GM19452 (cell line): ENCODE measurements around the gene ZNF778.

ENCODE experiments used
- ATAC-seq: cut with Tn5 transposase; IDR thresholded peaks from one replicate; pipeline ENCODE4 v1.9.1; 2021; ENCODE audit not compliant: unreplicated experiment

Gene ZNF778

DNA sequence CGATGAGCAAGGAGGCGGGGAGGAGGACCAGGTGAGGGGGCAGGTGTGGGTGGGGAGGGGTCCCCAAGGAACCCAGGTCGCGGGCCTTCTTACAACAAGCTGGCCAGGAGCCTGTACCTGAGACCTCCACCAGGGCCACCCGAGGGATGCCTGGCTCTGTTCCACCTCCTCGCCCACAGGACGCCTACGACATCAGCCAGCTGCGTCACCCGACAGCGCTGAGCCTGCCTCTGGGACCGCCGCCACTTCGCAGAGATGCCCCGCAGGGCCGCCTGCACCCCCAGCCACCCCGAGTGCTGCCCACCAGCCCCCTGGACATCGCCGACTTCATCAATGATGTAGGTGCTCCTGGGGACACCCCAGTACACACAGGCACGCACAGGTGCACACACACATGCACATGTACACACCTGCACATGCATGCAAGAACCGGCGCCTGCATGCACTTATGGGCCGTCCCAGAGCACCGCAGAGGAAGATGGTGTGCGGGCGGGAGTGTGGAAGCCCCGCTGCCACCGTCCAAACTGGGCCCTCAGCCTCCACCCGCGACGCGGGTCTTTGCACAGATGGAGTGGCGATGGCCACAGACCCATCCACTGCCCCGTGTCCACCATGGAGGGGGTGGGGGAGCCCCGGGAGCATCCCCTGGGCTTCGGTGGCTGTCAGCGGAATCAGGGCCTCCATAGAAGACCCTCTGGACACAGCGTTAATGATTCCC, 23.8 kb upstream of the ZNF778 start:
- ATAC-seq = no peak

DNA sequence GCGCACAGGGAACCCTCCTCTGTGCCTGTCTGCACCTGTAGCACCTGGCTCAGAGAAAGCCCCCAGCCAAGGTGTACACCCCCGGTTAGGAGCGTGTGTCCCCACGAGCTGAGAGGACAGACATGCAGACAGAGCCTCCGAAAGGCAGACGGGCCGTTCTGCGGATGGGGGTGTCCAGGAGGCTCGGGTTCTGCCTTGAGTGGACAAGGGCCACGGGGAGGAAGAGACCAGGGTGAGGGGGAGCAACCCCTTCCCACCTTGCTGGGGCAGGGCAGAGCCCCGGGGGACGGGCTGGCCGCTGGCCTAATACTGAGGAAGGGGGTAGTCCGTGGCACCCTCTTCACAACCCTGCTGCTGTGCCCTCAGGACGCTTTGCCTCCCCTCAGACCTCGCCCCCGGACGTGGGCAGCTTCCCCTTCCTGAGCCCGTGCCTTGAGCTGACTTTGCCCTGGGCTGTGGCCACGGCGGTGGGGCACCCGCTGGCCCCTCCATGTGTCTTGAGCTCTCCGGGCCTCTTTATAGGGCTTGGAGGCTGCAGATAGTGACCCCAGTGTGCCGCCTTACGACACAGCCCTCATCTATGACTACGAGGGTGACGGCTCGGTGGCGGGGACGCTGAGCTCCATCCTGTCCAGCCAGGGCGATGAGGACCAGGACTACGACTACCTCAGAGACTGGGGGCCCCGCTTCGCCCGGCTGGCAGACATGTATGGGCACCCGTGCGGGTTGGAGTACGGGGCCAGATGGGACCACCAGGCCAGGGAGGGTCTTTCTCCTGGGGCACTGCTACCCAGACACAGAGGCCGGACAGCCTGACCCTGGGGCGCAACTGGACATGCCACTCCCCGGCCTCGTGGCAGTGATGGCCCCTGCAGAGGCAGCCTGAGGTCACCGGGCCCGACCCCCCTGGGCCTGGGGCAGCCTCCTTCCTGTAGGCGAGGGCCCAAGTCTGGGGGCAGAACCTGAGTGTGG, 22.9 kb upstream of the ZNF778 start:
- ATAC-seq = no peak

DNA sequence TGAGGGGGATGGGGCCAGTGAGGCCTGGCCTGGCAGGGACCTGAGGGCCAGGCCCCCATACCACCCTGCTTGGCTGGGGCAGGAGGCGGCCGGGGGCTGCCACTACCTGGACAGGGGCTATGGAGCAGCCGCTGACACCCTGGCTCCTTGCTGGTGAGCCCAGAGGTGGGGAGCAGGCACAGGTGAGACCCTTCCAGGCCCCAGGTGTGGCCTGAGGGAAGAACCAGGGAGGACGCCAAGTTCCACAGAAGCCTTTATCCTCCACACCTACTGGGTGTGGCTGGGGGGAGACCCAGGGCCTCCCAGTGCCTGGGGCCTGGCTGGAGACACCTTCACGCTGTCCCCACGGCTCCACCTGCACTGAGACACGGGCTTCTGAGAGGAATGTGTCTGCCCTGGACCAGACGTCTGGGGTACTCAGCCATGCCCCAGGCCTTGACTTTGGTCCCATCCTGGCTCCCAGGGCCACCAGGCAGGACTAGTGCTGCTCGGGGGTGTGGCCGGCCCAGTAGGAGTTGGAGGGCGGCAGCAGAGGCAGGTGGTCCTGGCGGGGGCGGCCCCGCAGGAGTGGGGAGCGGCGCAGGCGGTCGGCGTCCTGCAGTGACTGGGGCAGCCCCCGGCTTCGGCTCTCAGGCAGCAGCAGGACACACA, 21.9 kb upstream of the ZNF778 start:
- no peak for ATAC-seq

DNA sequence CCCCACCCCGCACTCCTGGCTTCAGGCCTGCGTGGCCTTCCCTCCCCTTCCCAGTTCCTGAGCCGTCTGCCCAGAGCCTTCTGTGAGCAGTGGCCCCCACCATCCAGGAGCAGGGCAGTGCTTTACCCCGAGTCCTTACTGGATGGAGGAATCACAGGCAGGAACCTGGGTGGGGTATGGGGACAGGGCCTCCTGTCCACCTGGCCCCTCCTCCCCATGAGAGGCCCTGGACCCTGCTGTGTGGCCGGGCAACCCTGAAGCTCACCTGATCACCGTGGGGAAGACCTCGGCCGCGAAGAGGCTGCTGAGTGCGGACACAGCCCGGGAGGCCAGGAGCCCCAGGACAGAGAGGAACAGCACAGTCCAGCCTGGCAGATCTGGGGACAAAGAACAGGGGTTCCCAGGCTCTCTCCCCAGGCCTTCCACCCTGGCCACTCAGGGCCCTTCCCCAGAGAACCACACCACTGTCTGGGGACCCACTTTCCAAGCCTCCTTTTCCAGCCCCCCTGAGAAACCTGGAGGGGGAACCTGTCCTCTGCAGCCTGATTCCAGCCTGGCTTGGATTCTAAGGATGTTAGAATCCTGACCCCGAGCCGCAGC, 20.4 kb upstream of the ZNF778 start:
- no peak for ATAC-seq

DNA sequence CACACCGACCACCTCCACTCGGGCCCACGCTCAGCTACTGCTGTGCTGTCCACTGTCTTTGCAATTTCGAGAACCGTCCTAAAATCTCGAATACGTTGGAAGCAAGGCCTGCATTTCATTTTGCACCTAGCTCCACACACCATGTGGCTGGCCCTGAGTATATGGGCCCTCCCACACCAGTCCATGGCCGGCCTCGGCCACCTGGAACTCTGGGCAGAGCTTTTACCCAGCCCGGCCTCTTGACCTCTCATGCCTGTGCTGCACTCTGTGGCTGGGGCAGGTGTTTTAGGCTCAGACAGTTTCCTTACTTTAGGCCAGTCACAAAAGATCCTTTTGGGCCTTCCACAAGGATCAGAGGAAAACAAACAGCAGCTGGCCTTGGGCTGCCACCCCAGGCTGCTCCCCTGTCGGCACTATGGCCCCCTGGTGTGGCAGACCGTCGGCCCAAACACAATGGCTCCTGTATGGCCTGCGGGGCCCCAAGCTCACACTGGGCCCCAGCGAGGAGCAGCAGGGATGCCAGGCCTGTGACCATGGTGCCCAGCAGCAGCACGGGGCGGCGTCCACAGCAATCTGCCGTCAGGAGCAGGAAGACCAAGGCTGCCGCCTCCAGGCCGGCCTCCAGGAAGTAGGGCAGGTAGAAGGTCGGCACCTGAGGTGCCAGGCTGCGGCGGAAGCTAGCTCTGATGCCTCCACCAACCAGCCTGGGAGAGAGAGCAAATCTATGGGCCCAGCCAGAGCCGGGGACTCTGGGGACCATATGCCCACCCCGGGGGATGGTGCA, 19.7 kb upstream of the ZNF778 start:
- no peak for ATAC-seq

DNA sequence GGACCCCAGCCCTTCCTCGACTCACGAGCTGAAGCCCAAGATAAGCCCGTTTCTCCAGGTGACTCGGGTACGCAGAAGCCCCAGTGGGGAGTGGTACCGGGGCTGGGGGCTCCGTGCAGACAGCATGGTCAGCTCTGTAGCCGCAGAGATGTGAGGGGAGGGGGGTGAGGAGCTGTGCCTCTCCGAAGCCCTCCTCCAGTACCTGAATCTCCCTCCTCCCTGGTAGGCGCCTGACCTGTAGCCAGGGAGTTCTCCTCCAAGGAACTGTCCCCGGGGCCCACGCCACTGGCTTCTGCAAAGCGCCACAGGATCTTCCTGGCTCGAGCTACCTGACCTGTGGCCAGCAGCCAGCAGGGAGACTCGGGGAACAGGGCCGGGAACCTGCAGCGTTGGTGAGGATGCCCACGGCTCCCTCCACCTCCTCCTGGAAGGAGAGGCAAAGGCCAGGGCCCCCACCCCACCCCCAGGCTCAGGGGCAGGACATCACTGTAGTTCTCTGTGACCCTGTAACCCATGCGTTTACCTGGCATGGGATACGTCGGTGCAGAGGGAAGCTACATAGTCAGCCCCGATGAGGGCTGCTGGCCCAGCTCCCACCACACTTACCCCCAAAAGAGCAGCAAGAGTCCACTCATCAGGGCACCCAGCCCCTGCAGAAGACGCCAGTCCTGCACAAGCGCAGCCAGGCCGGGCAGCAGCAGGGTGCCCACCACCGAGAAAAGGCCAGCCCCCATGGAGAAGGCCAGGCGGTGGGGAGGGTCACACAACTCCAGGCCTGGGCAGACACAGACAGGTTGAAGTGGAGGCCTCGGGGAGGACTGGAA, 18.9 kb upstream of the ZNF778 start:
- ATAC-seq = no peak

DNA sequence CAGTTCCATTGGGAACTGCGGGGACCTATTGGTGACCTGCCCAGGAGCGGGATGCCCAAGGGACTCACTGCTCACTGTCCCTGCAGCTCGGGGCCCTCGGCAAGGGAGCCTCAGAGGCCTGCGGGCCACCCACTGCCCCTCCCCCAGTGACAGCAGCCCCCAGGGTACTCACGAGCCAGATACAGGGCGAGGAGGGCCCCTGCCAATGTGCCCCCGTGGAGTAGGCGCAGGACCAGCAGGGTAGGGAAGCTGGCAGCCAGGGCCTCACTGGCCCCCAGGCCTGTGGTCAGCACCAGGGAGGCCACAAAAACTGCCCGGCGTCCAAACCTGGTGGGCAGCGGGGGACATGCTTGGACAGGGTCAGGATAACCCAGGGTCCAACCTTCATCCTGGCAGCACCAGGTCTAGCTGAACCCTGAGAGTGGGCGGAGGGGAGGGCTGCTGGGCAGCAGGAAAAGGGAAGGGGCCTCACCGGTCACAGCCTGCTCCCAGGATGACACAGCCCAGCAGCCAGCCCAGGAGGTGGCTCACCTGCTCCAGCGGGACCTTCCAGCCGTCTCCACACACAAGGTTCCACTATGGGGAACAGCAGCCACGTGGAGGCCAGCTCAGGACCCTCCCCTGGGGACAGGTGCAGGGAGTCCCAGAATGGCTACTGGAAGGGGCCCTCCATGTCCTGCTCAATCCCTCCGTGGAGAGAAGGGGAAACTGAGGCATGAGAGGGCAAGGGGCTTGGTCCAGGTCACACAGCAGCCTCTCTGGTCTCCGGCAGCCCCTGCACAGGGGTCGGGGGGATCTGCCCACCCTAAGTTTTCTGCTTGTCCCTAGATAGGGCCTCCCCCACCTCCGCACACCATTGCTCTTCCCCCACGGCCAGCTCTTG, 18.0 kb upstream of the ZNF778 start:
- ATAC-seq = no peak

DNA sequence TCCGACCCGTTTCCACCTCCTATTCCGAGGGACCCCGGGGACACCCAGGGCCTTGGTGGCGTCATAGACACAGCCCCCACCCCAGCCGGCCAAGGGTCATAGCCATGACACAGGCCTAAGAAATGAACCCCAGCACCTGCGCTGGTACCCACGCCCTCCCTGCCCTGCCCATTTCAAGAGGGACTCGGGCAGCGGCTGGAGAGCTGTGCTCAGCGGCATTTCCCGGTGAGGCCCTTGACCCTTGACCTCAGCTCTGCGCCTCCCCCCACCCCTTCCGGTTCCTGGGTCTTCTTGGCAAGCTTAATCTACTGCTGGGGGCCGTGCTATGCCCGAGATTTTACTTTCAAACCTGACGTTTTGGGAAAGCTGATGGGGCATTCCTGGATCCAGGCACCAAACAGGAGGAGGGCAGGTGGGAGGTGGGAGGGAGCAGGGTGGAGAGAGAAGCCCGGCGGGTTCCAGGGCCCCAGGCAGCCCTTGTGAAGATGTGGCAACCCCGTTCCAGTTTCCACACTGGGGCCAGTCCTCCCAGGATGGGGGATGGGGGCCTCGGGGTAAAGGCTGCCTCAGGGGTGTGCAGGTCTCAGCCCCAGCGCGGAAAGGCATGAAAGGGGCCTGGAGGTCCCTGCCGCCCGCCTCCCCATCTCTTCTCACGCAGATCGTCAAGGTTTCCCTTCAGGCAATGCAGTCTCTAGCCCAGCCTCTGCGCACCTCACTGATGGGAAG, 17.2 kb upstream of the ZNF778 start, which contains the start of gene SLC22A31:
Gene SLC22A31, minus strand, starts transcription at position 414 of the 726 bp plus-strand sequence. Its CDS starts 36 bp downstream, at position 378.
- ATAC-seq = no peak

DNA sequence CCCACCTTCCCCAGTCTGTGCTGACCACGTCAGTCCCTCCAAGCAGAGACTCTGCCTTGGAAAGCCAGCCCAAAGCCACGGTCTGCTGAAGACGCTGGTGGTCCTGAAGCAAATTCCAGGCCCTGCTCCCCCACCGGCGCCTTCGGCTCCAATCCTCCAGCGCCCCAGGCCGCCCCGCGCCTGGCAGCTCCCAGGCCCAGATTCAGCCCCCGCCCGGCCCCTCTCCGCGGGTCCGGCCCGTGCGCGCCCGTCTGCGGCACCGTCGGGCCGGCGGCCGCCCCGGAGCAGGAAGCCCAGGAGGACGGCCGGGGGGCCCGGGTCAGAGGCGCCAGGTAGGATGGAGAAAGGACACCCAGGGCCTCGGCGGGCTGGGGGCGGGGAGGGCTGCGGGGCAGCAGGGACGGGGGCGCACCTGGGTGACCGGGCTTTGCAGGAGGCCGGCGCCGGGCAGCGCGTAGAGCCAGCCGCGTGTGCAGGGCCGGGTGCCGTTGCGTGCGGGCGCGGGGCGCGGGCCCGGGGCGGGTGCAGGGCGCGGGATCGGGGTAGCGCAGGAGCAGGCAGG, 16.6 kb upstream of the ZNF778 start:
- no peak for ATAC-seq

DNA sequence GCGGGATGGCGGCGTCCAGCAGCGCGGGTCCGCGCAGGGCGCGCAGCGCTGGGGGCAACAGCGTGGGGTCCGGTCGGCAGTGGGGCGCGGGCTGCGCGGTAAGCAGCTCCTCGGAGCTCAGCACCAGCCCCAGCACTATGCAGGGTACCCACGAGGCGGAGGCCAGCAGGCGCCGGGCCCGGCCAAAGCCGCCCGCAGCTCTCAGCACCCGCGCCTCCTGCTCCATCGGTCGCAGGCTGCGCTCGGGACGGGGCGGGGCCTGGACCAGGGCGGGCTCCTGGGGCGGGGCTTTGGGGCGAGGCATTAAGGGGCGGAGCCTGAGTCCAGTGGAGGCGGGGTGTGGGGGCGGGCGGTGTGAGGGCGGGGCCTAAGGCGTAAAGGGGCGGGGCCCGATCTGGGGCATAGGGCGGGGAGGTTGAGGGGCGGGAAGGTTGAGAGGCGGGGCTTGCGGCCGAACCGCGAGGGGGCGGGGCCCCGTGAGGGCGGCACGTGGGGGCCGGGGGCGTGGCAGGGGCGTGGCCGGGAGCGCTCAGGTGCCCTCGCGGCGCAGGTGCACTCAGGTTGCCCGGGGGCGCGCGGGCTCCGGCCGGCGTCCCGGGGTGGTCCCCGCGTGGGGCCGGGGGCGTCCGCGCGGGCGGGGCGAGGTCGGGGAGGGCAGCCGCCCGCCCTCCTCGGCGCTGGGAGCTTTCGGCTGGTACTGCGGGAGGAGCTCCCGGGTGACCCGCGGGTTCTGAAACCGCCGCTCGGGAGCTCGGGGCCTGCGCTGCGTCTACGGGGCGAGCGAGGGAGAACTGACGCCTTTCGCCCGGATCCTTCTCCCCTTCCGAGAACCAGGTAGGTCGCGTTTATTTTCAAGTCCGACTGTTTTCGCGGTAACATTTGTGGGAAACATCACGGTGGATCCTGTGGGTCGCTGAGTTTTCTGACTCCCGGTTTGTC, 15.8 kb upstream of the ZNF778 start:
- ATAC-seq = no peak

DNA sequence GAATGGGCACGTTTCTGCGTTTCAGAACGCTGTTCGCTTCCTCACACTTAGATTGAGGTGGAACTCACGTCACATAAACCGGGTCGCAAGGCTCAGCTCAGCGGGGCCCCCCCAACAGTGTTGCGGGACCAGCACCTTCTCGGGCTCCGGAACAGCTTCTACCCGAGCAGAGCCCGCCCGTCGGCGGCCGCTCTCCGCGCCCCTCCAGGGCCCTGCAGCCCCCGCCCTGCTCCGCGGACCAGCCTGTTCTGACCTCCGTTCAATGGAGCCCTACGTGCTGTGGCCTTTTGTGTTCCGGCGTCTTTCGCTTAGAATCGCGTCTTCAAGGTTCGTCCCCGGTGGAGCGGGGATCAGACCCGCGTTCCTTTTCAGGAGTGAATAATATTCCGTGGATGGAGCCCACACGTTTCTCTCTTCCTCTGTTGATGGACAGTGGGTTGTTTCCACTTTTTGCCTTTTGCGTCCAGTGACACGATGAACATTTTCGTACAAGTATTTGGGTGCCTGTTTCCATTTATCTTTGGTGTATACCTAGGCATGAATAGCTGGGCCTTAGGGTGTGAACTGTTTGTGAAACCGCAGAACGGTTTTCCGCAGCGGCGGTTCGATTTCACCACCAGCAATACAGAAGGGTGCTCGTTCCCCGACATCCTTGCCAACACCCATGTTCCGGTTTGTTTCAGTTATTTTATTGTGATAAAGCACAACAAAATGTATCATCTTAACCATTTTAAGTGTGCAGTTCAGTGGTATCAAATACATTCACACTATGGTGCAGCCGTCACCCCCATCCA, 14.9 kb upstream of the ZNF778 start:
- ATAC-seq = no peak

DNA sequence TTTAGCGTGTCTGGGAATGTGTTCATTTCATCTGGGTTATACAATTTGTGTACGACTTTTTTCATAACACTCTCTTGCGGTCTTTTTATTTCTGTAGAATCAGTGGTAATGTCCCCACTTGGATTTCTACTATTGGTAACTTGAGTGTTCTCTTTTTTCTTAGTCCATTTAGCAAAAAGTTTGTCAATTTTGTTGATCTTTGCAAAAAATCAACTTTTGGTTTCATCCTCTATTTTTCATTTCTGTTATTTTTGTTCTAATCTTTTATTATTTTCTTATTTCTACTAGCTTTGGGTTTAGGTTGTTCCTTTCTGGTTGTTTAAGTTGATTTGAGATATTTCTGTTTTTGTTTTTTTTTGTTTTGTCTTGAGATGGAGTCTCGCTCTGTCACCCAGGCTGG, 9.5 kb upstream of the ZNF778 start:
- no peak for ATAC-seq

DNA sequence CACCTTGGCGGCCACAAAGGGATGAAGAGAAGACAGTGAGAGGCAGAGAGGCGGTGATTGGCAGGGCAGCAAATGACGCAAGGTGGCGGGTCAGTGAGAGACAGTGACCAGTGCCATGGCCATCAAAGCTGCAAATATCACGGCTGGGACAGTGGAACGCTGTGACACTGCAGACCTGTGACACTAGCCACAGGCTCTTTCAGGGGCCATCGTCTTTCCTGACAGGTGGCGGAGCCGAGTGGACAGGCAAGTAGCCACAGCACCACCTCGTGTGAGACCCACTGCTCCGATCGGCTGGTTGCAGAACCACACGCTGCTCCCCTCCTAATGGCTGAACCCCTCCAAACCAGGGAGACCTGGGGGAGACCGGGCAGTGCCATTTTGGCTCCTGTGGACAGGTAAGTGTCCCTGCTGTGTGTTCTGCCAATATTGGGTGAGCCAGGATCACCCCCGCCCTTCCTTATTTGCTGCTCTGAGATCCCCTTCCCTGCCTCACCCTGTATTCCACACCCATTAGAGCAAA, 7.9 kb upstream of the ZNF778 start:
- no peak for ATAC-seq

DNA sequence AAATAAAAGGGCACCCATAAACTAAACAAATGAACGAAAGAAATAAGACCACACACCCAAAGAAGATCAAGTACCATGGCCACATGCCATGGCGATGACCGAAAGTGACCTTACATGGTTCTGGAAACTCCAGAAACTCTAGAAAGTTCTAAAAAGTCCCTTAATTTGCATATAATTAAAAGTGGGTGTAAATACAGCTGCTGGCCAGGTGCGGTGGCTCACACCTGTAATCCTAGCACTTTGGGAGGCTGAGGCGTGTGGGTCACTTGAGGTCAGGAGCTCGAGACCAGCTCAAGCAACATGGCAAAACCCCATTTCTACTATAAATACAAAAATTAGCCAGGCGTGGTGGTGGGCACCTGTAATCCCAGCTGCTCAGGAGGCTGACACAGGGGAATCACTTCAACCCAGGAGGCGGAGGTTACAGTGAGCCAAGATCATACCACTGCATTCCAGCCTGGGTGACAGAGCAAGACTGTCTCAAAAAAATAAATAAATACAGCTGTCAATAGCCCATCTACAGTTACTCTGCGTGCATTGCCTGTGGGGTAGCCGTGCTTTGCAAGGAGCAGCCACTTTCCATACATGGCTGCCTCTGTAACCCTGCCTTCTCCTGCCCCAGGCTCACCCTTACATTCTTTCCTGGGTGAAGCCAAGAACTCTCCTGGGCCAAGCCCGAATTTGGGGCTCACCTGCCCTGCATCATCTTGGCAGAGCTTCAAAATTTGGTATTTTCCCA, 7.2 kb upstream of the ZNF778 start:
- no peak for ATAC-seq
